Mesenchymal stem cell (in vitro differentiated cells and primary cell): Measurements from ENCODE around the gene PALLD. TPM values are rescaled to one million over a fixed set of nuclear protein-coding genes. Genes with fewer than 3 reads are reported as not detected.
"Not testable (repeated sequence)": the region's sequence is repeated elsewhere in the genome, so short reads cannot be mapped to it uniquely, and the experiment has no call there.

Experiments
- DNase-seq: peaks from one replicate; pipeline ENCODE4 v3.0.0-alpha.2; 2013
- H2AFZ ChIP-seq: one replicate; pipeline ENCODE4 v1.6.1; 2013; ENCODE audit warnings: low read depth, mild to moderate bottlenecking, control low read depth, inconsistent platforms, low read length, moderate library complexity
- H2AK5ac ChIP-seq: 2 replicates; pipeline ENCODE4 v1.6.1; 2013; ENCODE audit warnings: low read length, moderate library complexity, mild to moderate bottlenecking, inconsistent platforms; ENCODE audit not compliant: severe bottlenecking
- H2BK120ac ChIP-seq: one replicate; pipeline ENCODE4 v1.6.1; 2013; ENCODE audit warnings: low read depth, mild to moderate bottlenecking, inconsistent platforms, low read length, moderate library complexity
- H2BK12ac ChIP-seq, 2 experiments: one replicate each; pipeline ENCODE4 v1.6.1; 2013; ENCODE audit warnings: inconsistent platforms in 2 of 2, low read length in 2 of 2, mild to moderate bottlenecking in 2 of 2, moderate library complexity in 2 of 2, control low read depth in 1 of 2
- H2BK15ac ChIP-seq: one replicate; pipeline ENCODE4 v1.6.1; 2013; ENCODE audit warnings: mild to moderate bottlenecking, low read depth, inconsistent platforms; ENCODE audit not compliant: poor library complexity, severe bottlenecking
- H2BK5ac ChIP-seq: 2 replicates; pipeline ENCODE4 v1.6.1; 2013; ENCODE audit warnings: low read depth, mild to moderate bottlenecking, low read length, control low read depth, inconsistent platforms; ENCODE audit not compliant: poor library complexity, severe bottlenecking
- H3K14ac ChIP-seq, 2 experiments: one replicate each; pipeline ENCODE4 v1.6.1; 2013; ENCODE audit warnings: inconsistent platforms in 2 of 2, low read length in 2 of 2, control low read depth in 1 of 2, mild to moderate bottlenecking in 1 of 2, moderate library complexity in 1 of 2
- H3K18ac ChIP-seq, 2 experiments: one replicate each; pipeline ENCODE4 v1.6.1; 2013; ENCODE audit warnings: inconsistent platforms in 2 of 2, low read length in 2 of 2, control low read depth in 1 of 2, low read depth in 1 of 2, mild to moderate bottlenecking in 1 of 2
- H3K23ac ChIP-seq, 2 experiments: one replicate each; pipeline ENCODE4 v1.6.1; 2013; ENCODE audit warnings: inconsistent platforms in 2 of 2, low read length in 2 of 2, mild to moderate bottlenecking in 2 of 2, moderate library complexity in 2 of 2, control low read depth in 1 of 2
- H3K27ac ChIP-seq: 2 replicates; pipeline ENCODE4 v1.5.1; 2013; ENCODE audit warnings: mild to moderate bottlenecking, moderate library complexity, low read length, control low read depth, inconsistent platforms; ENCODE audit not compliant: poor library complexity, severe bottlenecking
- H3K27me3 ChIP-seq, 2 experiments: 2 replicates each; pipeline versions ENCODE4 v1.6.1 to v1.7.0; 2013; ENCODE audit warnings: low read length in 2 of 2, mild to moderate bottlenecking in 2 of 2, moderate library complexity in 2 of 2, control low read depth in 1 of 2, inconsistent platforms in 1 of 2; ENCODE audit not compliant: control insufficient read depth in 1 of 2, insufficient read depth in 1 of 2
- H3K36me3 ChIP-seq, 2 experiments: 2 replicates each; pipeline versions ENCODE4 v1.6.1 to v1.7.0; 2013; ENCODE audit warnings: low read length in 2 of 2, control low read depth in 1 of 2, inconsistent platforms in 1 of 2, low read depth in 1 of 2, mild to moderate bottlenecking in 1 of 2; ENCODE audit not compliant: insufficient read depth in 2 of 2, control insufficient read depth in 1 of 2
- H3K4ac ChIP-seq, 2 experiments: one replicate each; pipeline ENCODE4 v1.6.1; 2013; ENCODE audit warnings: inconsistent platforms in 2 of 2, low read length in 2 of 2, mild to moderate bottlenecking in 2 of 2, moderate library complexity in 2 of 2, control low read depth in 1 of 2, low read depth in 1 of 2
- H3K4me1 ChIP-seq: 2 replicates; pipeline ENCODE4 v1.6.1; 2013; ENCODE audit warnings: low read depth, low read length, control low read depth; ENCODE audit not compliant: control insufficient read depth, insufficient read depth
- H3K4me2 ChIP-seq: 2 replicates; pipeline ENCODE4 v1.6.1; 2013; ENCODE audit warnings: low read length, mild to moderate bottlenecking, inconsistent platforms; ENCODE audit not compliant: poor library complexity, severe bottlenecking
- H3K4me3 ChIP-seq, 2 experiments: 2 replicates each; pipeline versions ENCODE4 v1.5.1 to v1.7.0; 2013; ENCODE audit warnings: low read length in 2 of 2, mild to moderate bottlenecking in 2 of 2, control low read depth in 1 of 2, low read depth in 1 of 2; ENCODE audit not compliant: insufficient read depth in 1 of 2
- H3K79me1 ChIP-seq: replicated peaks from 2 replicates; pipeline ENCODE4 v1.6.1; 2013; ENCODE audit warnings: mild to moderate bottlenecking, control low read depth, low read length, inconsistent platforms; ENCODE audit not compliant: poor library complexity, severe bottlenecking
- H3K9ac ChIP-seq: 2 replicates; pipeline ENCODE4 v1.7.0; 2013; ENCODE audit warnings: mild to moderate bottlenecking, low read length, moderate library complexity
- H3K9me3 ChIP-seq: 2 replicates; pipeline ENCODE4 v1.7.0; 2013; ENCODE audit warnings: mild to moderate bottlenecking, low read length; ENCODE audit not compliant: control insufficient read depth
- H4K8ac ChIP-seq: one replicate; pipeline ENCODE4 v1.6.1; 2013; ENCODE audit warnings: inconsistent platforms, mild to moderate bottlenecking, low read length, moderate library complexity
- H4K91ac ChIP-seq: one replicate; pipeline ENCODE4 v1.6.1; 2013; ENCODE audit warnings: mild to moderate bottlenecking, low read length, inconsistent platforms
- WGBS: methylation state at CpG from one replicate; pipeline ENCODE4 v1.1.7; 2013; ENCODE audit warnings: mixed read lengths; 5-methylcytosine and 5-hydroxymethylcytosine counted together
- polyA plus RNA-seq, 2 experiments: library from polyadenylated mRNA; stranded (reverse); fragments of 200-250 nt; gene quantifications; one replicate each; pipeline ENCODE4 v1.2.3, GENCODE V29; 2013

PALLD gene
- polyA plus RNA-seq (2013, experiment 1 of 2), result 109 TPM
- 108 TPM for polyA plus RNA-seq (2013, experiment 2 of 2)

DNA sequence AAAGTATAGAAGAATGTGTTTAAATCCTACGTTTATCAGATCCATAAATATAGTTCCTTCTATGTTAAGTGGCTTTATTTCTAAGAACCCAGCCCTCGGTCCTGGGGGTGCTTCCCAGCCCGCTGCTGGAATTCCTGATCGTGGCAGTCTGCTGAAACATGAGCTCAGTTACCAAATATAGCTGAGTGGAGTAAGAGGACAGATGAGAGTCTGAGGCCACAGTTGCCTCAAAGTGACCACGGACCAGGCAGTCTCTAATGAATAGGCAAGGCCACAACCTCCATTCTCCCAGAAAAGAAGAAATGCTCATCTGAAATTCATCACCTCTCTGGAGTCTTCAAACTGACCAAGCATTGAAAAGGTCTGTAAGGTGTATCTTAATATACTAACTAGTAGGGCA, at the start of gene PALLD:
Gene PALLD, plus strand, starts transcription at position 219 of the 400 bp plus-strand sequence.
- peak; percentile 77 for DNase-seq
- Histone ChIP-seq H4K91ac (no peak within 1 kb of the TSS), H2BK12ac (no peak within 1 kb of the TSS), H3K23ac (no peak within 1 kb of the TSS), H3K4me1 (no peaks in the 10 kb centered on the region), H3K9me3 (no peaks in the 10 kb centered on the region), H2BK15ac (no peak within 1 kb of the TSS), H3K14ac (no peak within 1 kb of the TSS), H3K4me2 (no peak within 1 kb of the TSS), H2AK5ac (no peak within 1 kb of the TSS), H3K27ac (no peak within 1 kb of the TSS), H2BK120ac (no peak within 1 kb of the TSS), H3K4me3 (peak within 1 kb of the TSS in 1 of 2 experiments; percentile 63), H2BK5ac (no peak within 1 kb of the TSS), H3K79me1 (no peaks in the 10 kb centered on the region), H3K27me3 (no peaks in the 10 kb centered on the region), H3K18ac (no peak within 1 kb of the TSS), H4K8ac (no peak within 1 kb of the TSS), H3K9ac (peak within 1 kb of the TSS; percentile 63), H3K36me3 (no peaks in the 10 kb centered on the region), H2AFZ (no peak within 1 kb of the TSS), H3K4ac (no peak within 1 kb of the TSS)
- 23% methylated on average over 3 of the region's 5 CpGs for WGBS

DNA sequence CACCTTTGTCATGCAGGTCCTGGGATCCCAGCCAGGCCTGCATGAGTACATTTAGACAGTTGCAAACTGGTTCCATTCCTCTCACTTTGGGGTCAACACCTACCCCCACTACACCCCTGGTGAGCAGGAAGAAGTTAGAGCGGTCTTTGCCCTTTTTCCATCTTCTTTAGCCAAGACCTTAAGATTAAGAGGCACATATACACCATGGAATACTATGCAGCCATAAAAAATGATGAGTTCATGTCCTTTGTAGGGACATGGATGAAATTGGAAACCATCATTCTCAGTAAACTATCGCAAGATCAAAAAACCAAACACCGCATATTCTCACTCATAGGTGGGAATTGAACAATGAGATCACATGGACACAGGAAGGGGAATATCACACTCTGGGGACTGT, 47.8 kb upstream of the PALLD start:
- not testable (repeated sequence) for H3K18ac ChIP-seq, H3K4ac ChIP-seq, H4K8ac ChIP-seq, H3K27ac ChIP-seq, H4K91ac ChIP-seq, H2AFZ ChIP-seq, H2BK15ac ChIP-seq, H2BK120ac ChIP-seq, H3K4me3 ChIP-seq, H3K4me1 ChIP-seq, H2AK5ac ChIP-seq, H3K9me3 ChIP-seq, DNase-seq, H2BK5ac ChIP-seq, H3K14ac ChIP-seq, H2BK12ac ChIP-seq, H3K4me2 ChIP-seq, H3K79me1 ChIP-seq, H3K9ac ChIP-seq, H3K23ac ChIP-seq, H3K27me3 ChIP-seq
- no CpG with 5 or more reads among the region's 3 CpGs for WGBS
- H3K36me3 ChIP-seq, result peaks cover 0 to 33% of the 10 kb centered on the region in 2 experiments

- no peak overlapping the region for H3K27ac ChIP-seq
- H3K27me3 ChIP-seq, result no peaks in the 10 kb centered on the region
- H3K36me3 ChIP-seq, result peaks cover 0 to 41% of the 10 kb centered on the region in 2 experiments
- H3K4me3 ChIP-seq, result no peak overlapping the region
- H3K14ac ChIP-seq, result no peak overlapping the region
- WGBS, result 4% methylated on average over 4 of the region's 5 CpGs
- H2AK5ac ChIP-seq, result no peak overlapping the region
- peak overlapping the region; percentile 88 for H3K9ac ChIP-seq
- no peak overlapping the region for H2BK5ac ChIP-seq
- no peak overlapping the region for H3K4ac ChIP-seq
- H2BK12ac ChIP-seq, result peak overlapping the region in 1 of 2 experiments; percentile 54
- peak; percentile 97 for DNase-seq
- H3K4me2 ChIP-seq, result no peak overlapping the region
- no peak overlapping the region for H3K18ac ChIP-seq
- H3K9me3 ChIP-seq, result no peaks in the 10 kb centered on the region
- peaks cover 2% of the 10 kb centered on the region for H3K4me1 ChIP-seq
- H4K8ac ChIP-seq, result no peak overlapping the region
- no peak overlapping the region for H2AFZ ChIP-seq
- H3K23ac ChIP-seq, result no peak overlapping the region
- H2BK15ac ChIP-seq, result no peak overlapping the region
- no peaks in the 10 kb centered on the region for H3K79me1 ChIP-seq
- no peak overlapping the region for H2BK120ac ChIP-seq
- no peak overlapping the region for H4K91ac ChIP-seq
Observed at GRCh38 chr4:168449719-168450452, 47.0 kb upstream of the PALLD start.

DNA sequence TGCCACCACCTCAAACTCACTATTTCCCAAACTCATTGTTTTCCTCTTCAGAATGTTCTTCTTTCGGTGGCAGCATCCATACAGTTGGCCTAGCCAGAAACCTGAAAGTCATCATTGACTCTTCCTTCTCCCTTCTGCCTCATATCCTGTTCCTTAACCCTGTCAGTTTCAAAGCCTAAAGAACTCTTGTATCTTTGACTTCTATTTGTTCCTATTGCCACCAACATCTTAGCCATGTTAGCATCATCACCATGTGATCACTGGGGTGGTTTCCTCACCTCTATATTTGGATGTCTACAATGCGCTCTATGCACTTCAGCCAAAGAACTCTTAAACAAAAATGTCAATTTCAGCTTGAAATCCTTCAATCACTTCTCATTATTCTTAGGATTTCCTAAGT, 45.5 kb upstream of the PALLD start:
- Histone ChIP-seq H3K4me3 (no peak overlapping the region), H2BK5ac (no peak overlapping the region), H3K27me3 (no peaks in the 10 kb centered on the region), H2AFZ (no peak overlapping the region), H3K9ac (peak overlapping the region; percentile 53), H3K4me2 (no peak overlapping the region), H2BK12ac (peak overlapping the region in 1 of 2 experiments; percentile 93), H3K27ac (no peak overlapping the region), H3K23ac (no peak overlapping the region), H4K8ac (no peak overlapping the region), H3K4ac (no peak overlapping the region), H3K9me3 (no peaks in the 10 kb centered on the region), H3K79me1 (no peaks in the 10 kb centered on the region), H2AK5ac (no peak overlapping the region), H4K91ac (no peak overlapping the region), H3K36me3 (peaks cover 0 to 56% of the 10 kb centered on the region in 2 experiments), H2BK15ac (no peak overlapping the region), H2BK120ac (no peak overlapping the region), H3K4me1 (peaks cover 2% of the 10 kb centered on the region), H3K14ac (no peak overlapping the region), H3K18ac (peak overlapping the region in 1 of 2 experiments; percentile 21)
- 76% methylated on average over 2 of the region's 2 CpGs for WGBS
- no peak for DNase-seq
